HT-29 (cell line): ENCODE data around the gene ROR2. TPM values are rescaled to one million over a fixed set of nuclear protein-coding genes. Genes with fewer than 3 reads are reported as not detected.
"Not testable (repeated sequence)": the region's sequence is repeated elsewhere in the genome, so short reads cannot be mapped to it uniquely, and the experiment has no call there.

Experiments used
- DNase-seq: peaks from one replicate; pipeline ENCODE4 v3.0.0-alpha.2; 2015; ENCODE audit warnings: low spot score
- small RNA-seq: library from RNA; depleted of rRNA; stranded (forward); fragments of <200 nt; gene quantifications from one replicate; pipeline ENCODE3, GENCODE V24; 2014
- total RNA-seq: library from RNA; depleted of rRNA; stranded (reverse); fragments of >200 nt; shearing (Covaris generic); gene quantifications from 2 replicates; pipeline ENCODE4 v1.2.3, GENCODE V29; 2014; rRNA removed

Gene ROR2
- total RNA-seq, 1 experiment from 2014 or later = not detected

GRCh38 chr9:91530829-91531228 is 419.2 kb downstream of the ROR2 start:
- DNase-seq = no peak

DNA sequence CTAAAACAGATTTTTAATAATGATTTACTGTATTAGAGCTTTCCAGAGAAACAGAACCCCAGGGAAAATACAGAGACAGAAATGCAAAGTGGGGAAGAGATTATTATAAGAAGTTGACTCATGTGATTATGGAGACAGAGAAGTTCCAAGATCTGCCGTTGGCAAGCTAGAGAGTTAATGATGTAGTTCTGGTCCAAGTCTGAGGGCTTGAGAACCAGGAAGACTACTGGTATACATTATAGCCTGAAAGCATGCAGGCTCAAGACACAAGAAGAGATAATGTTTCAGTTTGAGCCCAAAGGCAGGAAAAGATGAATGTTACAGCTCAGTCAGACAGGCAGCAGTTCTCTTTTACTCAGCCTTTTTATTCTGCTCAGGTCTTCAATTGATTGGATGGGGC is 427.5 kb downstream of the ROR2 start:
- DNase-seq = no peak

- no peak for DNase-seq
Measured at GRCh38 chr9:91519520-91520277, 430.3 kb downstream of the ROR2 start.

GRCh38 chr9:91518462-91518861 is 431.6 kb downstream of the ROR2 start:
- no peak for DNase-seq

GRCh38 chr9:91517801-91518200 is 432.2 kb downstream of the ROR2 start:
- DNase-seq = no peak

DNA sequence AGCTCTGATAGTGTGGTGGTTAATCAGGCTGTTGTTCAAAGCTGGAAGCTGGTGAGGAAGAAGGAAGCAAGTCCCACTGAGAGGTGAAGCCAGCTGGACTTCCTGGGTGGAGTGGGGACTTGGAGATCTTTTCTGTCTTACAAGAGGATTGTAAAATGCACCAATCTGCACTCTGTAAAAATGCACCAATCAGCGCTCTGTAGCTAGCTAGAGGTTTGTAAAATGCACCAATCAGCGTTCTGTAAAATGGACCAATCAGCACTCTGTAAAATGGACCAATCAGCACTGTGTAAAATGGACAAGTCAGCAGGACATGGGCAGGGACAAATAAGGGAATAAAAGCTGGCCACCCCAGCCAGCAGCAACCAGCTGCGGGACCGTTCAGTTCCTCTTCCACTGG is 432.7 kb downstream of the ROR2 start:
- not testable (repeated sequence) for DNase-seq

DNA sequence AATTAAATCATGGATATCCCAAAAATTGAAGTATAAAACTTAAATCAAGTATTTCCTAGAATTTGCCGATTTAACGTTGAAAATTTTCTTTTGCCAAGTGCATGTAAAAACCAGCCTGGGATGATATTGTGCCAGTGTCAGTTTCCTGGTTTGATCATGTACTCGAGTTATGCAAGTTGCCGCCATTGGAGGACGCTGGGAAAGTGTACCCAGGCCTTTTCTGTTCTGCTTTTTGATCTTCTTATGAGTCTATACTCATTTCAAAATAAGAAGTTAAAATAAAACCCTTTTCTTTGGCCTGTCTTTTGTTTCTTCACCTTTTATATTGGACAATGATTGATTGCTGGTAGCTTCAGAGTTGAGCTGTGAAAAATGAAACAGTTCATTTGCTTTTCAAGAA is 433.3 kb downstream of the ROR2 start:
- DNase-seq = no peak

DNA sequence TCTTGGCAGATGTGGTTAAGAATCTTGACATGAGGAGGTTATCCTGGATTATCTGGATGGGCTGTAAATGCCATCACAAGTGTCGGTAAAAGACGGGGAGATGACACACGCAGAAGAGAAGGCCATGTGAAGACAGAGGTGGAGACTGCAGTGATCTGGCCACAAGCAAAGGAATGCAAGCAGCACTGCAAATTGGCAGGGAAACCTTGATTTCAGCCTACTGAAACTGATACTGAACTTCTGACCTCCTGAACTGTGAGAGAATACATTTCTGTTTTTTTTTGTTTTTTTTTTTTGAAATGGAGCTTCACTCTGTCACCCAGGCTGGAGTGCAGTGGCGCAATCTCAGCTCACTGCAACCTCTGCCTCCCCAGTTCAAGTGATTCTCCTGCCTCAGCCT is 433.9 kb downstream of the ROR2 start:
- DNase-seq = no peak

DNA sequence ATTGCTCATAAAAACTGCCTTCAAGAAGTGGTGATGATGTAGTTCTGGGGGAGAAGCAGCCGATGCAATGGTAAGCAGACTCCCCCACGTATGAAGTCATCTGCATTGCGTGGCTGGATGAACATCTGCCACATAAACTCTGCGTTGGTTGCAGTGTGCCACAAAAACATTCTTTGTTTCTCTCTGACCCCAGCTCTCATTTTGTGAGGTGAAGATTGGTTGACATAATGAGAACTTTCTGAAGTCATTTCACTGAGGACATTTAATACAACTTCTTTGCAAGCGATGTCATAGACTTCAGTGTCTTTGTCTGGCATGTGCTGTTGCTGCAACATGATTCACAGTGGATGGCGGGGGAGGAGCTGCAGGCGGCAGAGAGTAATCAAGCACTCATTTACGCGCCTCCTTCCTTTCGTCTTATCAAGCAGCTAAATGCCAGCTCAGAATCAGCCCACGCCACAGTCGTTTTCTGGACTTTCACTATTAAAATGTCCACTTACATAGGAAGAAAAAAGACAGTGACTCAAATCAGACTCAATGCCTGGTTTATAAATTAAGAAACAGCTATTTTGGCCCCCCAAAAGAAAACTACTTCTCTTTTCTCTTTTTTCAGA is 434.8 kb downstream of the ROR2 start:
- no peak for DNase-seq

Small RNAs within 50 kb of the gene (small RNA-seq; reads per million reads assigned to genes)
- gene MIR3910-1 = not detected

Other genes starting within 250 kb of the ROR2 start
- 59.7 and 72.9 TPM in 2 replicates for gene SPTLC1, start 165.2 kb upstream of the ROR2 start, total RNA-seq